ENCODE measurements around the gene PLCL1.

- TF ChIP-seq, protein P1, sequence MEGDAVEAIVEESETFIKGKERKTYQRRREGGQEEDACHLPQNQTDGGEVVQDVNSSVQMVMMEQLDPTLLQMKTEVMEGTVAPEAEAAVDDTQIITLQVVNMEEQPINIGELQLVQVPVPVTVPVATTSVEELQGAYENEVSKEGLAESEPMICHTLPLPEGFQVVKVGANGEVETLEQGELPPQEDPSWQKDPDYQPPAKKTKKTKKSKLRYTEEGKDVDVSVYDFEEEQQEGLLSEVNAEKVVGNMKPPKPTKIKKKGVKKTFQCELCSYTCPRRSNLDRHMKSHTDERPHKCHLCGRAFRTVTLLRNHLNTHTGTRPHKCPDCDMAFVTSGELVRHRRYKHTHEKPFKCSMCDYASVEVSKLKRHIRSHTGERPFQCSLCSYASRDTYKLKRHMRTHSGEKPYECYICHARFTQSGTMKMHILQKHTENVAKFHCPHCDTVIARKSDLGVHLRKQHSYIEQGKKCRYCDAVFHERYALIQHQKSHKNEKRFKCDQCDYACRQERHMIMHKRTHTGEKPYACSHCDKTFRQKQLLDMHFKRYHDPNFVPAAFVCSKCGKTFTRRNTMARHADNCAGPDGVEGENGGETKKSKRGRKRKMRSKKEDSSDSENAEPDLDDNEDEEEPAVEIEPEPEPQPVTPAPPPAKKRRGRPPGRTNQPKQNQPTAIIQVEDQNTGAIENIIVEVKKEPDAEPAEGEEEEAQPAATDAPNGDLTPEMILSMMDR (IDR thresholded peaks at IDR 0.05), result no peak
- TF ChIP-seq POLR2A (IDR thresholded peaks at IDR 0.05), result no peak
These were observed 45.4 kb upstream of the PLCL1 start for GRCh38 chr2:197759013-197759412.
